ENCODE measurements around the gene C6orf52.
"Not testable (repeated sequence)": the region's sequence is repeated elsewhere in the genome, so short reads cannot be mapped to it uniquely, and the experiment has no call there.

Gene C6orf52

DNA sequence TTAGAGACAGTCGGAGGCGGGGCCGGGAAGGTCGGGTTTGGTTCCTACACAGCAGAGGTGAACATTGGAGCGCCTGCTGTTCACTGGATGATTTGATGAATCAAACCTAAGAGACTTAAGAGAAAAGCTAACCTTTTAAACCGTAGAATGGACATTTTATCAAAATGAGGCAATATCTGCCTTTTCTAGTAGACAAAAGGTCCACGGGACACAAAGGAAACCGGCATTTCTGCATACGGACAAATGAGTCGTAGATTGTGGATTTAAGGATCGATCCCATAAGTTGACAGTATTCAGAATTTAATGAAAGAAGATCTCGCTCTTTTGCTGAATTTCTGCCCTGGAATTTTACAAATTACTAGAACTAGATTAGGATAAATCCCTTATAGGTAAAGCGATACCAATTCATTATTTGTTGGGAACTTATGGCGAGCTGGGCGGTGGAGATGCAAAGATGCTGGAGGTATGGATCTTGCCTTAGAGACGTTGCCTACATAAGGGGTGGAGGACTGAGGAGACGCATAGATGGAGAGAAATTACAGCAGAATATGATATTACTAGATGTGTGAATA lies 756 bp upstream of the C6orf52 start:
- peak; percentile 64 for DNase-seq

DNA sequence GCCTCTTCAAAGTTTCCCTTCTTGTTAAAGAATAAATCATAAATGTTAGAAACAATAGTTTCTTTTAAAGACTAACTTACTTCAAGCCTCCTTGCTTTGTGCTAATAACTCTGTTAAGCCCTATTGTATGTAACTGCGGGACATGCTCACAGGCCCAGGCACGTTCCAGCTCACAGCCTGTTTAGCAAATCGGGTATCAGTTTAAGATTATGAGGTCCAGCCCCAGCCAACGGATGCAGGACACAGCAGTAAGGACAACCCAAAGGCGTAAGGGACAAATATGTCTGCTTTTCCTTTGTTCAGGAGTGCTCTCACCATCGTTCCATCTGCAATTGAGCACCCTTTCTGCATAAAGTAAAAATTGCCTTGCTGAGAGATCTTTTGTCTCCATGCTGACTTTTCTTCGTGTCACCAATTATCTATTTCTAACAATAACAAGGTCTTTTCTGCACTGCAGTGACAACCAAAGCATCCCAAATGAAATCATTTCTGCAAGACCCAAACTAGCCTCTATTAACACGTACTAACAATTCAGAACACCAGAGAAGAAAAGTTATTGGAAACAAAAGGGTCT lies 1.4 kb downstream of the C6orf52 start:
- no peak for DNase-seq

DNA sequence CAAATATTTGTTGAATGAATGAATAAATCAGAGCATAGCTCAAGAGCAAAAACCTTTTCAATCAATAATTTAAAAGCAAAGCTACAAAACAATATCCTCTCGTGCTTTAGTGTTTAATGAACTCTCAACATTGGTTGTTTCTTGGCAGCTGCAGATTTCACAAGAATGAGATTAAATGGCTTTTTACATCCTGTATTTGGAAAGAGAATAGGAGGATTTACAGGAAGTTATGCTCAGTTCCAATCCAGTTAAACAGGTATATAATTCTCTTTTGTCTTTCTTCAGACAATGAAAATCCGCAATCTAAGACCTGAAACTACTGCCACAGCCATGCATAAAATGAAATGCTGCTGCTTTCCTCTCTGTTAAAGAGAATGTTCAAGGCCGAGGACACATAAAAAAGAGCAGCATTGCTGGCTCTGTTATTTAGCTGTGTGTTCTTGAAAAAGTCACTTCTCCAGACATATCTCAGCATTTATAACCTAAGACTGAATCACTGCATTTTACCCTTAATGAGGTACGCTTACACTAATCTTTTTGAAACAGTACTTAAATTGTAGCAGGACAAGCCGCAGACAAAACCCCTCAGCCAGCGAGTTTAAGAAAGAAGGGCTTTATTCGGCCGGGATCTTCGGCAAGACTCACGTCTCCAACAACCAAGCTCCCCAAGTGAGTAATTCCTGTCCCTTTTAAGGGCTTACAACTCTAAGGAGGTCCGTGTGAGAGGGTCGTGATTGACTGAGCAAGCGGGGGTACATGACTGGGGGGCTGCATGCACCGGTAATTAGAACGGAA lies 3.6 kb downstream of the C6orf52 start:
- peak; percentile 93 for DNase-seq

DNA sequence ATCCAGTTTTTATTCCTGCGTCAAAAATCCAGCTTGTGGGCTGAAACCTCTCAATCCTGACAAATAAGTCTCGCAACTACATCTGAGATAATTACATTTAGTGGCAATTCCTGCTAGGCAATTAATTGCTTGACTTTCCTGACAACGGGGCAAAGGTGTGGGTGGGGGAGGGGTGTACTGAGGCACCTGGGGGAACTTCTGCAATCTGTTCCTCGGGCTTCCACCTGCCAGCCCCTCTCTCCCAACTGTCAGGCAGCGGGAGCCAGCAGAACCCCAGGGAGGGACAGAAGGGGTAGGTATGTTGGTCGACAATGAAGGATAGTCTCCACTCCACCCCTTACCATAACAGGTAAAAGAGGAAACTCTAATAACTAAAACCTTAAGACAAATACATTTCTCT lies 6.8 kb downstream of the C6orf52 start:
- DNase-seq, result peak; percentile 60

DNA sequence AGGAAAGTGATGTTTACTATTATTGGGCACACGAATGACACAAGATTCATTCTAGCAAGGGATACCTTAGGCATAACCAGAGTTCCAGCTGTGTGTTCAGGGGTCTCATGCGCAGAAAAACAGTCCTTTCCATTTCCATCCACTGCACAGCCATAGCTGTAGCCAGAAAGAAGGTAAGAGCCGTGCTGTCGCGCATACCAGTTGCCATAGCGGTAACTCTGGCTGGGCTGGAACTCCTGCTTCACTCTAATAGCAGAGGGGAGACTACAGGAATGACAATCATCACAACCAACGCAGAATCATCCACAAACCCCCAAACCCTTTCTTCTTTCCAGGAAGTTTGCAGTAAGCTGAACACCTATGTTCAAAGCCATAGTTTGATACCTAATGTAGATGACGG lies 7.5 kb downstream of the C6orf52 start:
- DNase-seq, result no peak

DNA sequence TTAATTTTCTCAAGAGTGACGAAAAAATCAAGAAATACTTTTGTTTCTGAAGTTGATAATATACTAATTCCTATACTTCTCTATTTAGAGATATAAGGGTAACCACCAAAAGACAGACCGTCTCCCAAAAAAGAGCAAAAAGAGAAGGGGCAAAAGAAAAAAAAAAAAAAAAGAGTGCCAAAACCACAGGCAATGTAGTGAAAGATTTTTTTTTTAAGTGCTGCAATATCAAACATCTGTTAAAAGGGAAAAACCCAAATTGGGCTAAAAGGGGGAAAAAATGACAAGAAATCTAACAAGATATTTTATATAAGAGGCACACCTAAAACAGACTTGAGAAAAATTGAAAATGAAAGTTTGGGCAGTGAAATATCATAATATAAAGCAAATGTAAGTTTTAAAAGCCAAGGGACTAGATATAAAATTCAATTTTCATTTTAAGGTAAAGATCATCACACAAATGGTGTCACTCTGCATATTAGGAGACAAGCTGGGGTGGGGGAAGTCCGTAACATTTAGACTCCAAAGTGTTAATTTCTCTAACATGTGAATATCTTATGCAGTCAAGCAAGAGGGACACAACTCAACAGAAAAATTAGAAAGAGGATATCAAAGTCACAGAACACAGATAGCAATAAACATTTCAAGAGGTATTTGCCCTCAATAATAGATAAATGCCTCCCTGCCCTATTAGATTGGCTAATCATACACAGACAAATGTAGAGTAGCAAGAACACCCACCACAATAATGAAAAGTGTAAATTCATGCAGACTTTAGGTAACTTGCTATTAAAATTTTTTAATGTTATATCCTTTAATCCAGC lies 9.1 kb downstream of the C6orf52 start:
- no peak for DNase-seq

DNA sequence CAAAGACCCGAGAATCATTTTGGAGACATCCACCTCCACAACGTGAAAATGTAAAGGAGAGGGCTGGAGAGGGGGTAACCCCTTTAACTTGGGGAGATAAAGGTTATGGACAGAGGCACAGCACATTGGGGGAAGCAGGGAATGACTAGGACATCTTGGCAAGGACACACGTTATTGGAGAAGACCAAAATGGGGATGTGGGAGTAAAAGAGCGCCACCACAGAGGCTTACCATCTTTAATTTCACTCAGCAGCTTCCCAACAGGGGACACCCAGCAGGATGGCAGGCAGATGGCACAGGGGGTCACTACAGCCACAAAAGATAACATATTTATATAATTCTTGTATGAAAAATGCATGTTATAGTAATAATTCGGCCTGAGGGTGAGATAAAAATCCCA lies 9.8 kb downstream of the C6orf52 start:
- DNase-seq, result no peak

DNA sequence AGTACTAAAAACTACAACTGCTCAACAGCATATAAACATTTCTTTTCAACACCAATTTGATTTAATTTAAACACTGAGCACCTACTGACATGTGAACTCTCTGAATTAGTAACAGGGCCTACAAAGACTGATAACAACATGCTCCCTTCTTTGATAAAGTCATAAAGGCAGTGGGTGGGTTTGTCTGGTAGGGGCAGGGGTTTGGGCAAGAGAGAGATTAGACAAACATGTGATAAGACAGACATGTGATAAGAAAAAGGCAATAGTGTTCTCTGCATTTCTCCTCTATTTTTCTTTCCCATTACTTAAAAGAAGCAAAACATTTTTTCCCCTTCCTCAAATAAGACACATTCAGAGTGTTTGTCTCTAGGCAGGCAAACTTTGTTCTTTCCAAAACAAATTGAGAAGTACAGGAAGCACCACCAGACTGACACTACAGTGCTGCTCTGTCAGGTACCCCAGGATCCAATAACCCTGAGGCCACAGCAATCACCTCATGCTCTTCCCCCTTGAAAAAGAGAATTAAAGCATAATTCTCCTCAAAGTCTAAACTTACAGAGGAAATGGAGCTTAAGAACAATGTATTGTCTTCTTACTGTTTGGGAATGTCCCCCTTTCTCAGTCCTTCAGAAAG lies 11.9 kb downstream of the C6orf52 start:
- DNase-seq, result no peak

DNA sequence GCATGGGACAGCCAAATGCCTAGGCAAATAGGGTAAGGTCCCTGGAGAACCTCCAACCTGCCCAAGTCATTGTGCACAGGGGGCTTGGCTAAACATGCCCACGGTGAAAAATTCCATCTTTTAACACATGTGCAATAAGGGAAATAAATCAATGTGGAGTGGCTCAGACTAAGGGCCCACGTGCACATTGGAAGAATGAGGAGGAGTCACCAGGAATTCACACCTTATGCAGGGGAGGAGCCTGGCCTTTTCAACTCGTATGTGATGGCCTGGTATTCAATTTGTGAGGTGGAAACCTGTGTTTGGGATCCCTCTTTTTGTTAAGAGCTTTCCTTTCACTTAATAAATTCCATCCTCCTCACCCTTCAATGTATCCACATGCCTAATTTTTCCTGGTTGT lies 12.6 kb downstream of the C6orf52 start:
- no peak for DNase-seq

DNA sequence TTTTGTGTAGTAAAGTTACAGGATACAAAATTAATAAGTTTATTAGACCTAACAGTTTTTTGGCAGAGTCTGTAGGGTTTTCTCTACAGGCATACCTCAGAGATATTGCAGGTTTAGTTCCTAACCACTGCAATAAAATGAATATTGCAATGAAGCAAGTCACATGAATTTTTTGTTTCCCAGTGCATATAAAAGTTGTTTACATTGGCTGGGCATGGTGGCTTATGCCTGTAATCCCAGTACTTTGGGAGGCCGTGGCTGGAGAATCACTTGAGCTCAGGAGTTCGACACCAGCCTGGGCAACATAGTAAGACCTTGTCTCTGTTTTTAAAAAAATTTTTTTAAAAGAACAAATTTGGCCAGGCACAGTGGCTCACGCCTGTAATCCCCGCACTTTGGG lies 16.0 kb downstream of the C6orf52 start:
- no peak for DNase-seq

DNA sequence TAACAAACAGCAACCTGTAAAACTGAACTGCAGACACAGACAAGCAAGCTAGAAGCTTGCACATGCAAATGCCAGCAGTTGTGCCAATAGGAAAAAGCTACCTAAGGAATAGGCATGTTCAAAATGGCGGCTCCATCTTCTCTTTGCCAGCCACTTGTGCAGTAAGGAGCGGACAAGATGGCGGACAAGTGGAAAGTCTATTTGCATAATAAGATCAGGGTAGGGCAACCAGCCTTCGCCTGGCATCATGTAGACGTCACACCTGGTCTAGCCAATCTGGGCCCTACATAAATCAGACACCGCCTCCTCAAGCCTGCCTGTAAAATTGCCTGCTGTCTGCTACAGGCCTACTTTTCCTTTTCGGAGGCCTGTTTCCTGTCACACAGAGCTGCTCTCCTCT lies 18.0 kb downstream of the C6orf52 start:
- DNase-seq, result no peak

DNA sequence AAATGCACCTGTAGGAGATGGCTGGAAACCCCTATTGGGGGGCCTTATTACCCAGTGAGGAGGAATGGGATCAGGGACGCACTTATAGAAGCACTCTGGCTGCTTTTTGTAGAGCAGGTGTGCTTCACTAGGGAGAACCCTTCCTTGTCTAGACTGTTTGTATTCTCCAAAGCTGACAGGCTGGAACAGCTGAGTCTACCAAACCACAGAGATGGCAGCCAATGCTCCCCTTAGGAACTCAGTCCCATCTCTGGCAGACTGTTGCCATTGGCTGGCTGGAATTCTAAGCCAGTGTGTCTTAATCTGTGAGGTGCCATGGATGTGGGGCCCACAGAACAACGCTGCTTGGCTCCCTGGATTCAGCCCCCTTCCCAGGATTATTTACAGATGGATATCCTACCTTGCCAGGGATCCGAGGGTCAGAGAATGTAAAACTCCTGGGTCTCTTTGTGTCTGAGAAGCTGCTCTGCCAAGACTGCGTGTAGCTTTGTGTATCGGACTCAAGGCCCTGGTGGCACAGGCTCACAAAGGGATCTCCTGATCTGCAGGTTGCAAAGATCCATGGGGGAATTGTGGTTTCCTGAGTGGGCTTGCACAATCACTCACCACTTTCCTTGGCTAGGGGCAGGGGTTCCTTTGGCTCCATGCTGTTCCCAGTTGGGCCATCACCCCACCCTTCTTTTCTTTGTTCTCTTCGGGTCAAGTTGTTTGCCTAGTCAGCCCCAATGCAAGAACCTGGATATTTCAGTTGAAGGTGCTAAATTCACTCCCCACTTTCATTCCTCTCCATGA lies 26.1 kb downstream of the C6orf52 start:
- no peak for DNase-seq

DNA sequence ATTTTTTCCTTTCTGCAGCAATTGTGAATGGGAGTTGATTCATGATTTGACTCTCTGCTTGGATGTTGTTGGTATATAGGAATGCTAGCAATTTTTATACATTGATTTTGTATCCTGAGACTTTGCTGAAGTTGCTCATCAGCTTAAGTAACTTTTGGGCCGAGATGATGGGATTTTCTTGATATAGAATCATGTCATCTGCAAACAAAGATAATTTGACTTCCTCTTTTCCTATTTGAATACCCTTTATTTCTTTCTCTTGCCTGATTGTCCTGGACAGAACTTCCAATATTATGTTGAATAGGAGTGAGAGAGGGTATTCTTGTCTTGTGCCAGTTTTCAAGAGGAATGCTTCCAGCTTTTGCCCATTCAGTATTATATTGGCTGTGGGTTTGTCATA lies 28.8 kb downstream of the C6orf52 start:
- DNase-seq, result not testable (repeated sequence)

DNA sequence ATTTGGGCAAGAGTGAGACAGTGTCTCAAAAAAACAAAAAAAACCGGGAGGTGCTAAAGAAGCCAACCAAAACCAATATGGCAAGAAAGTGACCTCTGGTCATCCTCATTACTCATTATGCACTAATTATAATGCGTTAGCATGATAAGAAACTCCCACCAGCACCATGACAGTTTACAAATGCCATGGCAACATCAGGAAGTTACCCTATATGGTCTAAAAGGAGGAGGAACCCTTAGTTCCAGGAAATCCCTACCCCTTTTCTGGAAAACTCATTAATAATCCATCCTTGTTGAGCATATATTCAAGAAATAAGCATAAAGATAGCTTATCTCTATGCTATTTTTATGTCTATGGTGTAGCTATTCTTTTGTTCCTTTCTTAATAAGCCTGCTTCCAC lies 31.7 kb downstream of the C6orf52 start:
- DNase-seq, result no peak

DNA sequence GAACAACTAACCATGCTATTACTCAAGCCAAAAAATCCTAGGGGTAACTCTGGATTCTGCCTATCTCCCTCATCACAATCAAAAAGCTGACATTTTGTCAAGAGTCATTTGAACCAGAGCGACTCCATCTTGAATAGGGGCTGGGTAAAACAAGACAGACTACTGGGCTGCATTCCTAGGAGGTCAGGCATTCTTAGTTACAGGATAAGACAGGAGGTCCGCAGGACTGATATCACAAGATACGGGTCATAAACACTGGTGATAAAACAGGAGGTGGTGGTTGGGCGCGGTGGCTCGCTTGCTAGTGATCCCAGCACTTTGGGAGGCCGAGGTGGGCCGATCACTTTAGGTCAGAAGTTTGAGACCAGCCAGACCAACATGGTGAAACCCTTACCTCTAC lies 32.2 kb downstream of the C6orf52 start:
- no peak for DNase-seq

DNA sequence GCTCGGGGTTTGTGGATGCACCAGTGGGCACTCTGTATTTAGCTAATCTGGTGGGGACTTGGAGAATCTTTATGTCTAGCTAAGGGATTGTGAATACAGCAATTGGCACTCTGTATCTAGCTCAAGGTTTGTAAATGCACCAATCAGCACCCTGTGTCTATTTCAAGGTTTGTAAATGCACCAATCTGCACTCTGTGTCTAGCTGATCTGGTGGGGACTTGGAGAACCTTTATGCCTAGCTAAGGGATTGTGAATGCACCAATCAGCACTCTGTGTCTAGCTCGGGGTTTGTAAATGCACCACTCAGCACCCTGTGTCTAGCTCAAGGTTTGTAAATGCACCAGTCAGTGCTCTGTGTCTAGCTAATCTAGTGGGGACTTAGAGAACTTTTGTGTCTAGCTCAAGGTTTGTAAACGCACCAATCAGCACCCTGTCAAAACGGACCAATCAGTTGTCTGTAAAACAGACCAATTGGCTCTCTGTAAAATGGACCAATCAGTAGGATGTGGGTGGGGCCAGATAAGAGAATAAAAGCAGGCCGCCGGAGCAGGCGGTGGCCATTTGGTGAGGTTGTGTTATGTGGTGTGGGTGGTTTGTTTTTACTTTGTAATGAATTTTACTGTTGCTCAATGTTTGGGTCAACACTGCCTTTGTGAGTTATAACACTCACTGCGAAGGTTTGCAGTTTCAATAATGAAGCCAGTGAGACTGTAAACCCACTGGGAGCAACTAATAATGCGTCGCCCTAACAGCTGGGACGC lies 33.8 kb downstream of the C6orf52 start:
- DNase-seq, result not testable (repeated sequence)

DNA sequence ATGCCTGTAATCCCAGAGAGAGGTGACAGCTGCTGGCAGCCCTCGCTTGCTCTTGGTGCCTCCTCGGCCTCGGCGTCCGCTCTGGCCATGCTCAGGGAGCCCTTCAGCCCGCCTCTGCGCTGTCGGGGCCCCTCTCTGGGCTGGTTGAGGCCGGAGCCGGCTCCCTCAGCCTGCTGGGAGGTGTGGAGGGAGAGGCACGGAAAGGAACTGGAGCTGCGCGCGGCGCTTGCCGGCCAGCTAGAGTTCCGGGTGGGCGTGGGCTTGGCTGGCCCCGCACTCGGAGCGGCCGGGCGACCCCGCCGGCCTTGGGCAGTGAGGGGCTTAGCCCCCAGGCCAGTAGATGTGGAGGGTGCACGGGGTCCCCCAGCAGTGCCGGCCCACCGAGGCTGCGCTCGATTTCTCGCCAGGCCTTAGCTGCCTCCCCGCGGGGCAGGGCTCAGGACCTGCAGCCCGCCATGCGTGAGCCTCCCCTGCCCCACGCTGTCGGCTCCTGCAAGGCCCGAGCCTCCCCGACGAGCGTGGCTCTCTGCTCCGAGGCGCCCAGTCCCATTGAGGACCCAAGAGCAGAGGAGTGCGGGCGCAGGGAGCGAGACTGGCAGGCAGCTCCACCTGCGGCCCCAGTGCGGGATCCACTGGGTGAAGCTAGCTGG lies 34.6 kb downstream of the C6orf52 start:
- DNase-seq, result no peak

DNA sequence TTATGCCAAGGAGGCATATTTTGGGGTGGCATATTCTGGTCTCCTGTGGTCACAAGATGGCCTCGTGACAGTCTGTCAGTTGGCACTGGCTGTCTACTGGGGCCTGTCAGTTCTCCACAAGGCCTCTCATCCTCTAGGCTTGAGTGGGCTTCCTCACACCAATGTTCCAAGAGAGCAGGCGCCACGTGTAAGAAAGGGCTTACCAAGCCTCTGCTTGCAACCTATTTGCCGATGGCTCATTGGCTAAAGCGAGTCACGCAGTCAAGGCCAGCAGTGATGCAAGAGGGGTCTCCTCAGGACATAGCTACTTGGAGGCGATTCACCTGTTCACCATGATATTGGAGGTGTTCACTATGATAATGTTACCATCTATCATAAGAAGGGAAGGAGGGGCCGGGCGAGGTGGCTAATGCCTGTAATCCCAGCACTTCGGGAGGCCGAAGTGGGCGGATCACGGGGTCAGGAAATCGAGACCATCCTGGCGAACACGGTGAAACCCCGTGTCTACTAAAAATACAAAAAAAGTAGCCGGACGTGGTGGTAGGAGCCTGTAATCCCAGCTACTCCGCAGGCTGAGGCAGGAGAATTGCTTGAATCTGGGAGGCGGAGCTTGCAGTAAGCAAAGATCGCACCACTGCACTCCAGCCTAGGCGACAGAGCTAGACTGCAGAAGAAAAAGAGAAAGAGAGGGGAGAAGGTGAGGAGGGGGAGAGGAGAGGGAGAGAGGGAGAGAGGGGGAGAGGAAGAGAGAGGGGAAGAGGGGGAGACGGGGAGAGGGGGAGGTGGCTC lies 35.3 kb downstream of the C6orf52 start:
- no peak for DNase-seq

DNA sequence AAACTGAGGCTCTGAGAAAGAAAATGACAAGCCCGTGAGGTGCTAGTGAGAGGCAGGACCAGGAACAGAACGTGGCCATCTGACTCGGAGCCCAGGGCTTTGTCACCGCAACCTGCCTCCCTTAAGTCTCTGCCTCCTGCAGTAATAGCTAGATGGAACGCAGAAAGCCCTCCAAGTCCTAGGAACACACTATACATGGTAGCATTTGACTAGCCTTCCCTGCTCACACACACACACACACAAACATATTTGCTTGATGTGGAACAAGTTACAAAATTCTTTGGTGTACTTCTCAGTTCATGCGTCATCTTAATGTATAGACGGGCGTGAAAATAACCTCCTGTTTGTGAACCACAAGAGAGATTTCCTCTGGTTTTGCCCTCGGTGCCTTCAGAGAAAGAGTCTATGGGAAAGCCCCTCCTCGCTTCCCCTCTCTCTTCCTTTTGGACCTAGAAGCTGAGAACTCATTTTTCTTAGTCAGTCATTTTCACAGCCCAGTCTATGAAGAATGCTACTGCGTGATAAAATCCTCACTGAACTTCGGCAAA lies 38.8 kb downstream of the C6orf52 start:
- no peak for DNase-seq

DNA sequence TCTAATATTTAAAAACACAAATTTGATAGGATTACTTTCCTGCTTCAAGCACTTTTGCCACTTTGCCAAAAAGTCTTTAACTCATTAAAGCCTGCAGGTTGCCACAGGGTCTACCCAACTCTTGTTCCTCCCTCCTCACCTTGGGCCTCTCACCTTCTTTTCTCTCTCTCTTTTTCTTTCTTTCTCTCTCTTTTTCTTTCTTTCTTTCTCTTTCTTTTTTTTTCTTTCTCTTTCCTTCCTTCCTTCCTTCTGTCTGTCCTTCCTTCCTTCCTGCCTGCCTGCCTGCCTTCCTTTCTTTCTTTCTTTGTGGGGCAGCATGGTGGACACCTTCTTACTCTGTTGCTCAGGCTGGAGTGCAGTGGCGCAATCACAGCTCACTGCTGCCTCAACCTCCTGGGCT lies 50.2 kb downstream of the C6orf52 start:
- no peak for DNase-seq

All from NCI-H748 treated with DMSO at 0.1 percent for 48 hours (cell line).